Measurements from ENCODE around the gene SLX9.

SLX9 gene

GRCh38 chr21:44979687-44980561, 40.1 kb downstream of the SLX9 start:
- no peak for DNase-seq

- no peak for DNase-seq
These were observed 41.0 kb downstream of the SLX9 start for GRCh38 chr21:44980562-44981489.

GRCh38 chr21:44982558-44983250, 42.9 kb downstream of the SLX9 start:
- no peak for DNase-seq

GRCh38 chr21:44983421-44984206, 43.8 kb downstream of the SLX9 start:
- DNase-seq, result no peak

- no peak for DNase-seq
These were observed 44.6 kb downstream of the SLX9 start for GRCh38 chr21:44984428-44984791.

GRCh38 chr21:44984792-44985440, 45.1 kb downstream of the SLX9 start:
- no peak for DNase-seq

- no peak for DNase-seq
These were observed 45.9 kb downstream of the SLX9 start for GRCh38 chr21:44985441-44986401.

GRCh38 chr21:44986471-44987291, 46.9 kb downstream of the SLX9 start:
- DNase-seq, result no peak

- no peak for DNase-seq
These were observed 47.6 kb downstream of the SLX9 start for GRCh38 chr21:44987301-44987885.

- no peak for DNase-seq
These were observed 48.2 kb downstream of the SLX9 start for GRCh38 chr21:44987886-44988606.

GRCh38 chr21:44988607-44989536, 49.0 kb downstream of the SLX9 start:
- no peak for DNase-seq

GRCh38 chr21:44989537-44989886, 49.7 kb downstream of the SLX9 start:
- DNase-seq, result no peak

GRCh38 chr21:44989943-44990780, 50.3 kb downstream of the SLX9 start:
- DNase-seq, result no peak

GRCh38 chr21:44990921-44991320, 51.1 kb downstream of the SLX9 start:
- DNase-seq, result no peak

- DNase-seq, result no peak
These were observed 52.0 kb downstream of the SLX9 start for GRCh38 chr21:44991538-44992483.
